GM12891 (cell line): Measurements from ENCODE around the gene ANTKMT.

Experiments
- POLR2A ChIP-seq: IDR thresholded peaks from 2 replicates; pipeline ENCODE4 v1.6.1; 2011; ENCODE audit warnings: low read depth, low read length, control low read depth
- POLR2AphosphoS5 ChIP-seq: IDR thresholded peaks from 2 replicates; pipeline ENCODE4 v1.6.1; 2011; ENCODE audit warnings: low read depth, low read length, control low read depth

GRCh38 chr16:694863-695354, 26.0 kb upstream of the ANTKMT start:
- TF ChIP-seq POLR2A (no peak), POLR2AphosphoS5 (no peak)
